Smooth muscle cell of the brain vasculature (primary cell): ENCODE measurements around the gene TTC34.
"Not testable (repeated sequence)": the region's sequence is repeated elsewhere in the genome, so short reads cannot be mapped to it uniquely, and the experiment has no call there.

Source experiments
- DNase-seq: peaks from one replicate; pipeline ENCODE4 v3.0.0-alpha.2; 2012; ENCODE audit warnings: low read depth, low spot score

Gene TTC34

DNA sequence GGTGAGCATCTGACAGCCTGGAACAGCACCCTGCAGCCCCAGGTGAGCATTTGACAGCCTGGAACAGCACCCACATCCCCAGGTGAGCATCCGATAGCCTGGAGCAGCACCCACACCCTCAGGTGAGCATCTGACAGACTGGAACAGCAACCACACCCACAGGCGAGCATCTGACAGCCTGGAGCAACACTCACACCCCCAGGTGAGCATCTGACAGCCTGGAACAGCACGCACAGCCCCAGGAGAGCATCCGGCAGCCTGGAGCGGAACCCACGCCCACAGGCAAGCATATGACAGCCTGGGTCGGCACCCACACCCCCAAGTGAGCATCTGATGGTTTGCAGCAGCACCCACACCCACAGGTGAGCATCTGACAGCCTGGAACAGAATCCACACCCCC lies 117.5 kb downstream of the TTC34 start:
- DNase-seq, result not testable (repeated sequence)

DNA sequence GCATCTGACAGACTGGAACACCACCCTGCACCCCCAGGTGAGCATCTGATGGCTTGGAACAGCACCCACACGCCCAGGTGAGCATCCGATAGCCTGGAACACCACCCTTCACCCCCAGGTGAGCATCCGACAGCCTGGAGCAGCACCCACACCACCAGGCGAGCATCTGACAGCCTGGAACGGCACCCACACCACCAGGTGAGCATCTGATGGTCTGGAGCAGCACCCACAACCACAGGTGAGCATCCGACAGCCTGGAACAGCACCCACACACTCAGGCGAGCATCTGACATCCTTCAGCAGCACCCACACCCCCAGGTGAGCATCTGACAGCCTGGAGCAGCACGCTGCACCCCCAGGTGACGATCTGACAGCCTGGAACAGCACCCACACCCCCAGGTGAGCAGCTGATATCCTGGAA lies 118.2 kb downstream of the TTC34 start:
- not testable (repeated sequence) for DNase-seq

- DNase-seq, result not testable (repeated sequence)
Observed at GRCh38 chr1:2682879-2683278, 118.6 kb downstream of the TTC34 start.

DNA sequence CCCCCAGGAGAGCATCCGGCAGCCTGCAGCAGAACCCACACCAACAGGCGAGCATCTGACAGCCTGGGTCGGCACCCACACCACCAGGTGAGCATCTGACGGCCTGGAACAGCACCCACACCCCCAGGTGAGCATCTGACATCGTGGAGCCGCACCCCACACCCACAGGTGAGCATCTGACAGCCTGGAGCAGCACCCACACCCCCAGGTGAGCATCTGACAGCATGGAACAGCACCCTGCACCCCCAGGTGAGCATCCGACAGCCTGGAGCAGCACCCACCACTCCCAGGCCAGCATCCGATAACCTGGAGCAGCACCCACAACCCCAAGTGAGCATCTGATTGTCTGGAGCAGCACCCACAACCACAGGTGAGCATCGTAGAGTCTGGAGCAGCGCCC lies 124.8 kb downstream of the TTC34 start:
- not testable (repeated sequence) for DNase-seq

DNA sequence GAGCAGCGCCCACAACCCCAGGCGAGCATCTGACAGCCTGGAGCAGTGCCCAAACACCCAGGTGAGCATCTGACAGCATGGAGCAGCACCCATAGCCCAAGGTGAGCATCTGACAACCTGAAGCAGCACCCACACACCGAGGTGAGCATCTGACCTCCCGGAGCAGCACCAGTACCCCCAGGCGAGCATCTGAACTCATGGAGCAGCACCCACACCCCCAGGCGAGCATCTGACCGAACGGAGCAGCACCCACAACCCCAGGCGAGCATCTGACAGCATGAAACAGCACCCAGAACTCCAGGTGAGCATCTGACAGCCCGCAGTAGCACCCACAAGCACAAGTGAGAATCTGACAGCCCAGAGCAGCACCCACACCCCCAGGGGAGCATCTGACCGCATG lies 129.8 kb downstream of the TTC34 start:
- not testable (repeated sequence) for DNase-seq

- DNase-seq, result not testable (repeated sequence)
Observed at GRCh38 chr1:2659806-2660205, 141.7 kb downstream of the TTC34 start.

DNA sequence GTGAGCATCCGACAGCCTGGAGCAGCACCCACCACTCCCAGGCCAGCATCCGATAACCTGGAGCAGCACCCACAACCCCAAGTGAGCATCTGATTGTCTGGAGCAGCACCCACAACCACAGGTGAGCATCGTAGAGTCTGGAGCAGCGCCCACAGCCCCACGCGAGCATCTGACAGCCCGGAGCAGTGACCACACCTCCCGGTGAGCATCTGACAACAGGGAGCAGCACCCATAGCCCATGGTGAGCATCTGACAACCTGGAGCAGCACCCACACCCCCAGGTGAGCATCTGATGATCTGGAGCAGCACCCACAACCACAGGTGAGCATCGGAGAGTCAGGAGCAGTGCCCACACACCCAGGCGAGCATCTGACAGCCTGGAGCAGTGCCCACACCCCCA lies 143.6 kb downstream of the TTC34 start:
- DNase-seq, result not testable (repeated sequence)

DNA sequence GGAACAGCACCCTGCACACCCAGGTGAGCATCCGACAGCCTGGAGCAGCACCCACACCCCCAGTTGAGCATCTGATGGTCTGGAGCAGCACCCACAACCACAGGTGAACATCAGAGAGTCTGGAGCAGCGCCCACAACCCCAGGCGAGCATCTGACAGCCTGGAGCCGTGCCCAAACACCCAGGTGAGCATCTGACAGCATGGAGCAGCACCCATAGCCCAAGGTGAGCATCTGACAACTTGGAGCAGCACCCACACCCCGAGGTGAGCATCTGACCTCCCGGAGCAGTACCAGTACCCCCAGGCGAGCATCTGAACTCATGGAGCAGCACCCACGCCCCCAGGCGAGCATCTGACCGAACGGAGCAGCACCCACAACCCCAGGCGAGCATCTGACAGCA lies 144.4 kb downstream of the TTC34 start:
- DNase-seq, result not testable (repeated sequence)

GRCh38 chr1:2655598-2656434 lies 145.7 kb downstream of the TTC34 start:
- DNase-seq, result not testable (repeated sequence)

- not testable (repeated sequence) for DNase-seq
Observed at GRCh38 chr1:2654443-2654948, 147.0 kb downstream of the TTC34 start.

GRCh38 chr1:2653741-2654442 lies 147.6 kb downstream of the TTC34 start:
- not testable (repeated sequence) for DNase-seq

- DNase-seq, result not testable (repeated sequence)
Observed at GRCh38 chr1:2652926-2653571, 148.4 kb downstream of the TTC34 start.

GRCh38 chr1:2652152-2652925 lies 149.2 kb downstream of the TTC34 start:
- not testable (repeated sequence) for DNase-seq

DNA sequence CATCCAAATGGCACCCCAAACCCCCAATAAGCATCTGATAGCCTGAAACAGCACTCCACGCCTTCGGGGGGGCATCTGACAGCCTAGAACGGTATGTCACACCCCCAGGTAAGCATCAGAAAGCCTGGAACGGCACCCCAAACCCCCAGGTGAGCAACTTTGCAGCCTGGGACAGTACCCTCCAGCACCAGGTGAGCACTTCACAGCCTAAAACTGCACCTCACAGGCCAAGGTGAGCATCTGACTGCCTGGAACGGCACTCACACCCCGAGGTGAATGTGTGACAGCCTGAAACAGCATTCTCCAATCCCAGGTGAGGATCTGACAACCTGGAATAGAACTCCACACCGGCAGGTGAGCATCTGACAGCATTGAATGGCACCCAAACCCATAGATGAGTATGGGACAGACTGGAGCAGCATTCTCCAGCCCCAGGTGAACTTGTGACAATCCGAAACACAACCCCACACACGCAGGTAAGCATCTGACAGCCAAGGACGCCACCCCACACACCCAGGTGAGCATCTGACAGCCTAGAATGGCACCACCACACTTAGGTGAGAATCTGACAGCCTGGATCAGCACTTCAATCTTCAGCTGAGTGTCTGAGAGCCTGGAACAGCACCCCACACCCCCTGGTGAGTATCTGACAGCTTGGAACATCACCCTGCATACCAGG lies 150.4 kb downstream of the TTC34 start:
- no peak for DNase-seq

DNA sequence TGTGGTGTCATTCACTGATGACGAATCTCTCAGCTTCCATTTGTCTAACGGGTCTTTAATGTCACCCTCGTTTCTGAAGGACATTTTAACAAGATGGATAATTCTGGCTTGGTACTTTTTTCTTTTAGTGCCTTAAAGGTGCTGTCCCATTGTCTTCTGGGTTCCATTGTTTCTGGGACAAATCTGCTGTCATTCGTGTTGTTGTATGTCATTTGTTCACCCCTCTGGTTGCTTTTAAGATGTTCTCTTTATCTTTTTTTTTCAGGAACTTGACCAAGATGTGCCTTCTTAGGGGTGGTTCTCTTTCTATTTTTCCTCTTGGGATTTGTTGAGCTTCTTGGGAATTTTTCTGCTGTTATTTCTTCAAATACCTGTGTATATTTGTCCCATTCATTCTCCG lies 154.7 kb downstream of the TTC34 start:
- DNase-seq, result no peak

DNA sequence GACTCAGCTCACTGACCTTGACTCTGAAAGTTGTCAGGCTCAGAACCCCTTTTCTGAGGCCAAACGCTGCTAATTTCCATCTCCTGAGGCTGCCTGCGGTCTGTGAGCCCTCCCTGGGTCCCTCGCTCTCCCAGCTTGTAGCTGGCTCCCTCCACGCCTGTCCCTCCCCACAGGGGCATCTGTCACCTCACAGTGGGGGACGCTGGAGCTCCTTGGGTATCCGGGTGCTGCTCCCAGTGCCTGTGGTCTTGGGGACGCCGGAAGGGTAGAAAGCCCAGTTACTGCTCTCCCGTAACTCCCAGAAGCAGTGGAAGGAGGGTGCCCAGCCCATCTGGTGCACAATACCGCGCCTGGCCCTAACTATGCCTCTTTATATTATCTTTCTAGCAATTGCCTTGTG lies 155.7 kb downstream of the TTC34 start:
- no peak for DNase-seq

DNA sequence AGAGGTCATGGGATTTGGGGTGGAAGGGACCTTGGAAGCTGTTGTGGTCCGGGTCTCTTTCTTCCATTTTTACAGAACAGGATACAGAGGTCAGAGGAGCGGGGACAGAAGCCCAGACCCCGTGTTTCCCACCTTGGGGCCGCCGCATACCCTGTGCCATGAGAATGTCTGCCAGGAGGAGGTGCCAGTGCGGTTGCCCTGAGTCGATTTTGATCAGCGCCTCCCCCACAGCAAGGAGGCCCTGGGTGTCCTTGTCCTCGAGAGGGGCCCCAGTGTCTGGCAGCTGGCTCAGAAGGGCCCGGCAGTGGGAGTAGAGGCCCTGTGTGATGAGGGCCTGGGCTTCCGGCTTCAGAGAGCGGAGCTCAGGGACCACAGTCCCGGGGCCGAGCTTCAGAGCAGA lies 156.3 kb downstream of the TTC34 start:
- DNase-seq, result no peak

GRCh38 chr1:2644591-2645101 lies 156.8 kb downstream of the TTC34 start:
- DNase-seq, result no peak

DNA sequence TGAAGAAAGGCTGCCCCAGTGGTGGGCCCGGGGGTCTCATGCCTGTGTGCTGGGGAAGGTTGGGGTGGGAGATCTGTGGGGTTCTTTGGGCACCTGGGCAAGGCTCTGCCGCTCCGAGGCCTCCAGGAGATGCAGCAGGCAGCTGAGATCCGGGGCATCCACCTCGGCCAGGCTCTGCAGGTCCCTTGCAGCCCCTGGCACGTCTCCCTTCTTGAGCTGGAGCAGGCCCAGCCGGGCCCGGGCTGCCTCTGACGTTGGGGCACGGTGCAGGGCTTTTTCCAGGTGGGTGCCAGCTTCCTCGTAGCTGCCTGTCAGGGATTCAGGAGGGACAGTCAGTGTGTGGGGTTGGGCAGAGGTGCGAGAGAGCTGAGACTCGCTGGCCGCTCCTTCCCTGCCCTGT lies 157.3 kb downstream of the TTC34 start:
- no peak for DNase-seq

GRCh38 chr1:2643414-2644077 lies 157.9 kb downstream of the TTC34 start:
- no peak for DNase-seq
